ENCODE measurements around the gene FXR2. TPM values are rescaled to one million over a fixed set of nuclear protein-coding genes. Genes with fewer than 3 reads are reported as not detected.

The FXR2 gene
- total and polyA plus RNA-seq, 9 of the 15 experiments (the other 6 are each of a cell fraction or from before 2014, with no cell fraction given), result 2.0 to 49.3 (median 24.5) TPM

DNA sequence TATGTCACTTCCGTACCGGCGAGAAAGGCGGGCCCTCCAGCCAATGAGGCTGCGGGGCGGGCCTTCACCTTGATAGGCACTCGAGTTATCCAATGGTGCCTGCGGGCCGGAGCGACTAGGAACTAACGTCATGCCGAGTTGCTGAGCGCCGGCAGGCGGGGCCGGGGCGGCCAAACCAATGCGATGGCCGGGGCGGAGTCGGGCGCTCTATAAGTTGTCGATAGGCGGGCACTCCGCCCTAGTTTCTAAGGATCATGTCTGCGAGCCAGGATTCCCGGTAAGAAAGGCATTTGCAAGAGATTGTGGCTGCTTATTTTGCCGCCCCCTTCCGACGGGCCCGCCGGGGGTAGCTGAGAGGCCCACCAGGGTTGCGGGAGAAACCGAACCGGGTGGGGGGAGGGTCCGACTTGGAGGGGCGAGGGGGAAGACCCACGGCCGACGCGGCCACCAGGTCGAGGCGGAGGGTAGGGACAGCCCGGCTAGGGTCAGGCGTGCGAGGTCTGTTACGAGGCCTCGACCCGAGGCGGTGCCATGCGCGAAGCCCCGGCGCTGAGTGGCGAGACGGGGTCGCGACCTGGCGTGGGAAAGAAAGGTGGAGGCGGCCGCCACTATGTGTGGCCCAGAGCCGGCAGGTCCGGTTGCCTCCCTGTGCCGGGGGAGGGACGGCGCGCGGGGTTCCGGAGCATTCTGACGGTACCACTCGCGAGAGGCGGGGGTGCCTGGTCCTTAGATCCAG lies 41.9 kb downstream of the FXR2 start (continued):
- TF ChIP-seq NCOA4 (IDR thresholded peaks at IDR 0.05; ENCODE audit: partially characterized antibody) (no peak), ZNF586 (CRISPR knock-in tag; conservative IDR thresholded peaks at IDR 0.05) (no peak), TAF7 (tag; IDR thresholded peaks at IDR 0.05) (peak; percentile 75), GTF2A2 (tag; IDR thresholded peaks at IDR 0.05) (peak; percentile 78), POLR2B (IDR thresholded peaks at IDR 0.05; ENCODE audit: low read depth, partially characterized antibody) (peak; percentile 97), ATF1 (CRISPR knock-in tag; IDR thresholded peaks at IDR 0.05) (peak; percentile 45; the same call in 1 of the 2 replicates), ATF1 (tag; IDR thresholded peaks at IDR 0.05) (peak; percentile 98), ILK (tag; IDR thresholded peaks at IDR 0.05; ENCODE audit: borderline replicate concordance, low read depth) (no peak), ETV6 (IDR thresholded peaks at IDR 0.05; ENCODE audit: borderline replicate concordance in 1 of 2, low read depth in 2 of 2, low read length in 1 of 2) (no peak), ETV6 (CRISPR knock-in tag; IDR thresholded peaks at IDR 0.05; ENCODE audit: borderline replicate concordance) (0 out of 2 replicates have a peak, but pooled peaks have one; percentile 44), TCF7 (IDR thresholded peaks at IDR 0.05; ENCODE audit: borderline replicate concordance) (0 out of 2 replicates have a peak, but pooled peaks have one; percentile 47), TEAD2 (tag; IDR thresholded peaks at IDR 0.05) (no peak), ARID1B (IDR thresholded peaks at IDR 0.05) (0 out of 2 replicates have a peak, but pooled peaks have one; percentile 10), SUPT5H (IDR thresholded peaks at IDR 0.05) (peak; percentile 99), HCFC1 (IDR thresholded peaks at IDR 0.05; ENCODE audit: low read depth, low read length) (0 out of 2 replicates have a peak, but pooled peaks have one; percentile 45)
- TF ChIP-seq, protein P1, sequence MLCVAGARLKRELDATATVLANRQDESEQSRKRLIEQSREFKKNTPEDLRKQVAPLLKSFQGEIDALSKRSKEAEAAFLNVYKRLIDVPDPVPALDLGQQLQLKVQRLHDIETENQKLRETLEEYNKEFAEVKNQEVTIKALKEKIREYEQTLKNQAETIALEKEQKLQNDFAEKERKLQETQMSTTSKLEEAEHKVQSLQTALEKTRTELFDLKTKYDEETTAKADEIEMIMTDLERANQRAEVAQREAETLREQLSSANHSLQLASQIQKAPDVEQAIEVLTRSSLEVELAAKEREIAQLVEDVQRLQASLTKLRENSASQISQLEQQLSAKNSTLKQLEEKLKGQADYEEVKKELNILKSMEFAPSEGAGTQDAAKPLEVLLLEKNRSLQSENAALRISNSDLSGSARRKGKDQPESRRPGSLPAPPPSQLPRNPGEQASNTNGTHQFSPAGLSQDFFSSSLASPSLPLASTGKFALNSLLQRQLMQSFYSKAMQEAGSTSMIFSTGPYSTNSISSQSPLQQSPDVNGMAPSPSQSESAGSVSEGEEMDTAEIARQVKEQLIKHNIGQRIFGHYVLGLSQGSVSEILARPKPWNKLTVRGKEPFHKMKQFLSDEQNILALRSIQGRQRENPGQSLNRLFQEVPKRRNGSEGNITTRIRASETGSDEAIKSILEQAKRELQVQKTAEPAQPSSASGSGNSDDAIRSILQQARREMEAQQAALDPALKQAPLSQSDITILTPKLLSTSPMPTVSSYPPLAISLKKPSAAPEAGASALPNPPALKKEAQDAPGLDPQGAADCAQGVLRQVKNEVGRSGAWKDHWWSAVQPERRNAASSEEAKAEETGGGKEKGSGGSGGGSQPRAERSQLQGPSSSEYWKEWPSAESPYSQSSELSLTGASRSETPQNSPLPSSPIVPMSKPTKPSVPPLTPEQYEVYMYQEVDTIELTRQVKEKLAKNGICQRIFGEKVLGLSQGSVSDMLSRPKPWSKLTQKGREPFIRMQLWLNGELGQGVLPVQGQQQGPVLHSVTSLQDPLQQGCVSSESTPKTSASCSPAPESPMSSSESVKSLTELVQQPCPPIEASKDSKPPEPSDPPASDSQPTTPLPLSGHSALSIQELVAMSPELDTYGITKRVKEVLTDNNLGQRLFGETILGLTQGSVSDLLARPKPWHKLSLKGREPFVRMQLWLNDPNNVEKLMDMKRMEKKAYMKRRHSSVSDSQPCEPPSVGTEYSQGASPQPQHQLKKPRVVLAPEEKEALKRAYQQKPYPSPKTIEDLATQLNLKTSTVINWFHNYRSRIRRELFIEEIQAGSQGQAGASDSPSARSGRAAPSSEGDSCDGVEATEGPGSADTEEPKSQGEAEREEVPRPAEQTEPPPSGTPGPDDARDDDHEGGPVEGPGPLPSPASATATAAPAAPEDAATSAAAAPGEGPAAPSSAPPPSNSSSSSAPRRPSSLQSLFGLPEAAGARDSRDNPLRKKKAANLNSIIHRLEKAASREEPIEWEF (CRISPR knock-in tag; IDR thresholded peaks at IDR 0.05), result no peak
- TF ChIP-seq, protein P2, sequence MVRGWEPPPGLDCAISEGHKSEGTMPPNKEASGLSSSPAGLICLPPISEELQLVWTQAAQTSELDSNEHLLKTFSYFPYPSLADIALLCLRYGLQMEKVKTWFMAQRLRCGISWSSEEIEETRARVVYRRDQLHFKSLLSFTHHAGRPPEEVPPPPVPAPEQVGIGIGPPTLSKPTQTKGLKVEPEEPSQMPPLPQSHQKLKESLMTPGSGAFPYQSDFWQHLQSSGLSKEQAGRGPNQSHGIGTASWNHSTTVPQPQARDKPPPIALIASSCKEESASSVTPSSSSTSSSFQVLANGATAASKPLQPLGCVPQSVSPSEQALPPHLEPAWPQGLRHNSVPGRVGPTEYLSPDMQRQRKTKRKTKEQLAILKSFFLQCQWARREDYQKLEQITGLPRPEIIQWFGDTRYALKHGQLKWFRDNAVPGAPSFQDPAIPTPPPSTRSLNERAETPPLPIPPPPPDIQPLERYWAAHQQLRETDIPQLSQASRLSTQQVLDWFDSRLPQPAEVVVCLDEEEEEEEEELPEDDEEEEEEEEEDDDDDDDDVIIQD (CRISPR knock-in tag; IDR thresholded peaks at IDR 0.05), result no peak

Data from K562 (cell line).